ENCODE measurements around the gene ABR. TPM values are rescaled to one million over a fixed set of nuclear protein-coding genes. Genes with fewer than 3 reads are reported as not detected.
"Not testable (repeated sequence)": the region's sequence is repeated elsewhere in the genome, so short reads cannot be mapped to it uniquely, and the experiment has no call there.

The ABR gene
- total and polyA plus RNA-seq, 2 donors, result 17.7 to 37.6 TPM

DNA sequence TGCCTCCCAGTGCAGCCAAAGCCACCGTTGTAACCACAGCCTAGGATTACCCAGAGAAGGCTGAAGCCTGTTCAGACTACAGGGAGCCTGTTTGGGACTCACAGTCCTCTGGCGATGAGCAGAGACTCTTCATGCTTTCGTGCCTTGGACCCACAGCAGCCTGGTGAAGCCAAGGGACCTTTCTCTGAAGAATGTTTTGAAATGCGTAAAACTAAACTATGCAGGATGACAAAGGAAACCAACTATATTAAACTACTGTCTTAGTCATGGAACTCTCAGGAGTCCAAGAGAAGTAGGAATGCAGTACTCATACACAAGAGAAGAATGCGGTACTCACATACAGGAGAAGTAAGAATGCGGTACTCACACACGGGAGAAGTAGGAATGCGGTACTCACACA, 20.9 kb downstream of the ABR start:
- no peak for DNase-seq (ENCODE audit: low read depth in 6 of 9, low spot score in 9 of 9)
- Histone ChIP-seq H3K27ac (ENCODE audit: low read depth in 1 of 2, low read length in 1 of 2) (no peak overlapping the region), H3K4me1 (ENCODE audit: control insufficient read depth in 2 of 2, insufficient read depth in 2 of 2, low read length in 2 of 2) (no peaks in the 10 kb centered on the region), H3K9me3 (ENCODE audit: control insufficient read depth in 2 of 2, insufficient read depth in 1 of 2, low read length in 1 of 2) (peaks cover 0 to under 1% of the 10 kb centered on the region in 2 donors), H3K36me3 (ENCODE audit: control insufficient read depth in 2 of 2, insufficient read depth in 2 of 2, low read length in 1 of 2) (no peaks in the 10 kb centered on the region), H3K27me3 (ENCODE audit: control insufficient read depth in 2 of 2, insufficient read depth in 1 of 2, low read length in 1 of 2) (no peaks in the 10 kb centered on the region), H3K4me3 (ENCODE audit: low read length in 2 of 2) (no peak overlapping the region)
- 96% methylated on average over 8 of the region's 8 CpGs for WGBS

- Histone ChIP-seq H3K27me3 (ENCODE audit: control insufficient read depth in 2 of 2, insufficient read depth in 1 of 2, low read length in 1 of 2) (no peaks in the 10 kb centered on the region), H3K9me3 (ENCODE audit: control insufficient read depth in 2 of 2, insufficient read depth in 1 of 2, low read length in 1 of 2) (peaks cover 0 to 11% of the 10 kb centered on the region in 2 donors), H3K36me3 (ENCODE audit: control insufficient read depth in 2 of 2, insufficient read depth in 2 of 2, low read length in 1 of 2) (no peaks in the 10 kb centered on the region), H3K27ac (ENCODE audit: low read depth in 1 of 2, low read length in 1 of 2) (no peak overlapping the region), H3K4me1 (ENCODE audit: control insufficient read depth in 2 of 2, insufficient read depth in 2 of 2, low read length in 2 of 2) (no peaks in the 10 kb centered on the region), H3K4me3 (ENCODE audit: low read length in 2 of 2) (no peak overlapping the region)
- no peak for DNase-seq (ENCODE audit: low read depth in 6 of 9, low spot score in 9 of 9)
- 97% methylated on average over 12 of the region's 12 CpGs for WGBS
Observed at GRCh38 chr17:1156864-1157263, 22.9 kb downstream of the ABR start.

DNA sequence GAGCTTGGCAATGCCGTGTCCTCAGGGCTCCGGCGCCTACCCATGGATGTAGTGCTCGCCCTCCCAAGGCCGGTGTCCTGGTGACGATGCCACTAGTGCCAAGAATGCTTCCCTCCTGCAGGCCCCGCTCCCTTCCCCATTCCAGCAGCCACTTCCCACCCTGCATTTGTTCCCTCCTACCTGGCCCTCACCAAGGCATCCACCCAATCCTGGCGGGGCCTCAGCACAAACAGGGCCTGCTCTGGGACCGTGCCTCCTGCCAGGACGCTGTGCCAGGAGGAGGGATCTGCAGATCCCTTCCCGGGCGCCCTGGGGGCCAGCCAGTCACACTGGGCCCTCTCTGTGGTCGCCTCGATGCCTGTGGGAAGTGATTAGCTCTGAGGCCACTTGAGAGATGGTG, 25.1 kb downstream of the ABR start:
- no peak overlapping the region for H3K27ac ChIP-seq (ENCODE audit: low read depth in 1 of 2, low read length in 1 of 2)
- no peaks in the 10 kb centered on the region for H3K4me1 ChIP-seq (ENCODE audit: control insufficient read depth in 2 of 2, insufficient read depth in 2 of 2, low read length in 2 of 2)
- H3K4me3 ChIP-seq (ENCODE audit: low read length in 2 of 2), result no peak overlapping the region
- 97% methylated on average over 14 of the region's 14 CpGs for WGBS
- DNase-seq (ENCODE audit: low read depth in 6 of 9, low spot score in 9 of 9), result no peak
- peaks cover 0 to 11% of the 10 kb centered on the region in 2 donors for H3K9me3 ChIP-seq (ENCODE audit: control insufficient read depth in 2 of 2, insufficient read depth in 1 of 2, low read length in 1 of 2)
- H3K27me3 ChIP-seq (ENCODE audit: control insufficient read depth in 2 of 2, insufficient read depth in 1 of 2, low read length in 1 of 2), result no peaks in the 10 kb centered on the region
- no peaks in the 10 kb centered on the region for H3K36me3 ChIP-seq (ENCODE audit: control insufficient read depth in 2 of 2, insufficient read depth in 2 of 2, low read length in 1 of 2)

- Histone ChIP-seq H3K27ac (ENCODE audit: low read depth in 1 of 2, low read length in 1 of 2) (no peak overlapping the region), H3K4me3 (ENCODE audit: low read length in 2 of 2) (no peak overlapping the region), H3K27me3 (ENCODE audit: control insufficient read depth in 2 of 2, insufficient read depth in 1 of 2, low read length in 1 of 2) (no peaks in the 10 kb centered on the region), H3K36me3 (ENCODE audit: control insufficient read depth in 2 of 2, insufficient read depth in 2 of 2, low read length in 1 of 2) (no peaks in the 10 kb centered on the region), H3K4me1 (ENCODE audit: control insufficient read depth in 2 of 2, insufficient read depth in 2 of 2, low read length in 2 of 2) (no peaks in the 10 kb centered on the region), H3K9me3 (ENCODE audit: control insufficient read depth in 2 of 2, insufficient read depth in 1 of 2, low read length in 1 of 2) (peaks cover 0 to 11% of the 10 kb centered on the region in 2 donors)
- DNase-seq (ENCODE audit: low read depth in 6 of 9, low spot score in 9 of 9), result no peak
- WGBS, result 95% methylated on average over 30 of the region's 30 CpGs
Observed at GRCh38 chr17:1153795-1154546, 25.8 kb downstream of the ABR start.

DNA sequence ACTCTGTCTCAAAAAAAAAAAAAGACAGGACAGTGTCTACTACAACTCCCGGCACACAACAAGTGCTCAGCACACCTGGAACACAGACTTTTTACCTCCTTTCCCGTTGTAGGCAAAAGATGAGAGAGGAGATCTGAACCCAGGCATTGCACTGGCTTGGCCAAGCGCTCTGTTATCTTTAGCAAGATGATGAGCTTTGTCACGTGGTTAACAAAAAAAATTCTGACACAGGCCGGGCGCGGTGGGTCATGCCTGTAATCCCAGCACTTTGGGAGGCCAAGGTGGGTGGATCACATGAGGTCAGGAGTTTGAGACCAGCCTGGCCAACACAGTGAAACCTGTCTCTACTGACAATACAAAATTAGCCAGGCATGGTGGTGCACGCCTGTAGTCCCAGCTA, 27.2 kb downstream of the ABR start:
- 94% methylated on average over 8 of the region's 8 CpGs for WGBS
- not testable (repeated sequence) for H3K4me3 ChIP-seq (ENCODE audit: low read length in 2 of 2); H3K4me1 ChIP-seq (ENCODE audit: control insufficient read depth in 2 of 2, insufficient read depth in 2 of 2, low read length in 2 of 2); H3K27ac ChIP-seq (ENCODE audit: low read depth in 1 of 2, low read length in 1 of 2); H3K36me3 ChIP-seq (ENCODE audit: control insufficient read depth in 2 of 2, insufficient read depth in 2 of 2, low read length in 1 of 2); DNase-seq (ENCODE audit: low read depth in 6 of 9, low spot score in 9 of 9); H3K27me3 ChIP-seq (ENCODE audit: control insufficient read depth in 2 of 2, insufficient read depth in 1 of 2, low read length in 1 of 2)
- H3K9me3 ChIP-seq (ENCODE audit: control insufficient read depth in 2 of 2, insufficient read depth in 1 of 2, low read length in 1 of 2), result peaks cover 0 to 11% of the 10 kb centered on the region in 2 donors

DNA sequence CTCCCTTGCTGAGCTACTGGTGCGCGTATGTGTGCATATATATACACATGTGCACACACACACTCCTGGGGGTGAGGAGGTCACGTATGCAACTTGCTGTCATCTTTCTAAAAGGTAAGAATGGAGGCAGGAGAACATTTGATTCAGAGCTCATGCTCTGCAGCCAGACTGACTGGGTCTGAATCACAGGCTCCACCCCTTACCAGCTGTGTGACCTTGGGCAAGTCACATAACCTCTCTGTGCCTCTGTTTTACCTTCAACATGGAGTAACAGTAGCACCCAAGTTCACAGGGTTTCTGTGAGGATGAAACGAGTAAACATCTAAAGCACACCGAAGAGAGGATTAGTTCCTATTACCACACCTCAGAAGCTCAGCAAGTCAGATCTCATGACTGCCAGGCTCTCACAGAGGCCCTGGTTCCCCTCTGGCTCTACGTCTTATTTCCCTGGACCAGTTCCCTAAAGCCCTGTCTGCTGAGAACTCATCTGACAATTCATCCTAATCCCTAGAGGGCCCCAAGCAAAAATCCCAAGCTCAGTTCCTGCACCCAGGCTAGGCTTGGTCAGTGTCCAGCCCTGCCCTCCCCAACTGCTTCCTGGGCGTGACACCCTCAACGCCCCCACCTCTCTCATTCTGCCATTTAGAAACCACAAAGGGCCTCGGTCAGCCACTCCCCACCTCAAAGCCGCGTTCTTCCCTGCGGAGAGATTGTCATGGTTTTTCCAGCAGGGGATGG, 28.7 kb downstream of the ABR start:
- Histone ChIP-seq H3K36me3 (ENCODE audit: control insufficient read depth in 2 of 2, insufficient read depth in 2 of 2, low read length in 1 of 2) (no peaks in the 10 kb centered on the region), H3K27ac (ENCODE audit: low read depth in 1 of 2, low read length in 1 of 2) (no peak overlapping the region)
- WGBS, result 93% methylated on average over 12 of the region's 12 CpGs

DNA sequence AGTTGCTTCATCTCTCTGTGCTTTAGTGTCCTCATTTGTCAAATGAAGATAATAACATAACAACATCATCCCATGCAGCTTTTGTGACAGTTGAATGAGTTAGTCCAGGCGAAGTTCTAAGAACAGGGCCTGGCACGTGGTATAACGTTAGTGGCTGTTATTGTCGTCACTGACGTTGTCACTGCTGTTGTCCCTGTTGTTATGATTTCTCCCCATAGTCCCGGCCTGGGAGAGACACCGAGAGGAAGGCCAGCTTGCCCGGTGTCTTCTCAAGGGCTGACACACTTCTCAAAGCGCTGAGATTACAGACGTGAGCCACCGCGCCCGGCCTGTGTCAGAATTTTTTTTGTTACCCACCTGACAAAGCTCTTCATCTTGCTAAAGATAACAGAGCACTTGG, 29.9 kb downstream of the ABR start:
- Histone ChIP-seq H3K36me3 (ENCODE audit: control insufficient read depth in 2 of 2, insufficient read depth in 2 of 2, low read length in 1 of 2) (no peaks in the 10 kb centered on the region), H3K27me3 (ENCODE audit: control insufficient read depth in 2 of 2, insufficient read depth in 1 of 2, low read length in 1 of 2) (no peaks in the 10 kb centered on the region), H3K9me3 (ENCODE audit: control insufficient read depth in 2 of 2, insufficient read depth in 1 of 2, low read length in 1 of 2) (peaks cover 0 to 17% of the 10 kb centered on the region in 2 donors), H3K27ac (ENCODE audit: low read depth in 1 of 2, low read length in 1 of 2) (no peak overlapping the region), H3K4me3 (ENCODE audit: low read length in 2 of 2) (no peak overlapping the region), H3K4me1 (ENCODE audit: control insufficient read depth in 2 of 2, insufficient read depth in 2 of 2, low read length in 2 of 2) (no peaks in the 10 kb centered on the region)
- 96% methylated on average over 13 of the region's 13 CpGs for WGBS
- no peak for DNase-seq (ENCODE audit: low read depth in 6 of 9, low spot score in 9 of 9)

More for the DNA sequence above, 28.7 kb downstream of the ABR start:
- H3K4me3 ChIP-seq (ENCODE audit: low read length in 2 of 2), result no peak overlapping the region
- no peaks in the 10 kb centered on the region for H3K27me3 ChIP-seq (ENCODE audit: control insufficient read depth in 2 of 2, insufficient read depth in 1 of 2, low read length in 1 of 2)
- H3K9me3 ChIP-seq (ENCODE audit: control insufficient read depth in 2 of 2, insufficient read depth in 1 of 2, low read length in 1 of 2), result peaks cover 0 to 17% of the 10 kb centered on the region in 2 donors
- H3K4me1 ChIP-seq (ENCODE audit: control insufficient read depth in 2 of 2, insufficient read depth in 2 of 2, low read length in 2 of 2), result no peaks in the 10 kb centered on the region
- DNase-seq (ENCODE audit: low read depth in 6 of 9, low spot score in 9 of 9), result peak in 1 of 9 donors; percentile 7

DNA sequence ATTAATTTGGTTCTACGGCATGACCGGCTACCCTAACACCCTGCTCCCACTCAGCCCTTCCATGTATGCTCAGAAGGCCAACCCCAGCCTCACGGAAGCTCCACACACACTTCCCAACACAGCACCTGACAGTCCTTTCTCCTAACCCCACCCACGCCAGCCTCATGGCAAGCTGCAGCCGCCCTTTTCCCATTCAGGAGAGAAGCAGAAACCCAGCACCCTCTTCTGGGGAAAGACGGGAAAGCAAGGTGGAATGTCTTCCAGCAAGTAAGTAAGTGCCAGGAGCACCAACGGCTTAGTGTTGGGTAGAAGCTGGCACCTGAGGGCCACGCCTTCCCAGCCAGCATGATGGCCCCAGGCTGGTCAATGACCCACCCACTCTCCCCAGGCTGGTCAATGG, 32.1 kb downstream of the ABR start:
- Histone ChIP-seq H3K27me3 (ENCODE audit: control insufficient read depth in 2 of 2, insufficient read depth in 1 of 2, low read length in 1 of 2) (no peaks in the 10 kb centered on the region), H3K36me3 (ENCODE audit: control insufficient read depth in 2 of 2, insufficient read depth in 2 of 2, low read length in 1 of 2) (no peaks in the 10 kb centered on the region), H3K9me3 (ENCODE audit: control insufficient read depth in 2 of 2, insufficient read depth in 1 of 2, low read length in 1 of 2) (peaks cover 0 to 6% of the 10 kb centered on the region in 2 donors), H3K27ac (ENCODE audit: low read depth in 1 of 2, low read length in 1 of 2) (no peak overlapping the region), H3K4me1 (ENCODE audit: control insufficient read depth in 2 of 2, insufficient read depth in 2 of 2, low read length in 2 of 2) (no peaks in the 10 kb centered on the region), H3K4me3 (ENCODE audit: low read length in 2 of 2) (no peak overlapping the region)
- WGBS, result 92% methylated on average over 8 of the region's 8 CpGs
- no peak for DNase-seq (ENCODE audit: low read depth in 6 of 9, low spot score in 9 of 9)

DNA sequence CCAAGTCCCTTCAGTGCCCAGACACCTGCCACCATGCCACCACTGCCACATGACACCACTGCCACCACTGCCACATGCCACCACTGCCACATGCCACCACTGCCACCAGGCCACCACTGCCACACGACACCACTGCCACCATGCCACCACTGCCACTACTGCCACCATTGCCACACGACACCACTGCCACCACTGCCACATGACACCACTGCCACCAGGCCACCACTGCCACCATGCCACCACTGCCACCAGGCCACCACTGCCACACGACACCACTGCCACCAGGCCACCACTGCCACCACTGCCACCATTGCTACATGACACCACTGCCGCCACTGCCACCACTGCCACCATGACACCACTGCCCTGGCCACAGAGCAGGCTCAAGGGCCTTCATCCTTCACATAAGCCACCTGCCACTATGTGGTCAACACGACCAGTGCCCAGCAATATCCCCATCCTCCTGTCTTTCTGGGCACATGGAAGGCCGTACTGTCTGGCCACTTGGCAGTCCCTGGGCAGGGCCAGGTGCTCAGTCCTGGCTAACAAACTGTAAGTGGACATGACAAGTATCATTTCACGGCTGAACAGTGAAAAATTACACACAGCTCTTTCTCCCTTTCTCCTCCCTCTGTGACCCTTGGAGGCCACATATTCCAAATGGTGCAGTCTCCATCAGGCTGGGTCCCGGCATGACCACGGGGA, 33.1 kb downstream of the ABR start:
- no peak overlapping the region for H3K4me3 ChIP-seq (ENCODE audit: low read length in 2 of 2)
- H3K4me1 ChIP-seq (ENCODE audit: control insufficient read depth in 2 of 2, insufficient read depth in 2 of 2, low read length in 2 of 2), result no peaks in the 10 kb centered on the region
- H3K36me3 ChIP-seq (ENCODE audit: control insufficient read depth in 2 of 2, insufficient read depth in 2 of 2, low read length in 1 of 2), result no peaks in the 10 kb centered on the region
- WGBS, result 95% methylated on average over 9 of the region's 9 CpGs
- H3K27me3 ChIP-seq (ENCODE audit: control insufficient read depth in 2 of 2, insufficient read depth in 1 of 2, low read length in 1 of 2), result no peaks in the 10 kb centered on the region
- peaks cover 0 to 6% of the 10 kb centered on the region in 2 donors for H3K9me3 ChIP-seq (ENCODE audit: control insufficient read depth in 2 of 2, insufficient read depth in 1 of 2, low read length in 1 of 2)
- H3K27ac ChIP-seq (ENCODE audit: low read depth in 1 of 2, low read length in 1 of 2), result no peak overlapping the region
- DNase-seq (ENCODE audit: low read depth in 6 of 9, low spot score in 9 of 9), result no peak
